ENCODE data around the gene WDR20.

DNA sequence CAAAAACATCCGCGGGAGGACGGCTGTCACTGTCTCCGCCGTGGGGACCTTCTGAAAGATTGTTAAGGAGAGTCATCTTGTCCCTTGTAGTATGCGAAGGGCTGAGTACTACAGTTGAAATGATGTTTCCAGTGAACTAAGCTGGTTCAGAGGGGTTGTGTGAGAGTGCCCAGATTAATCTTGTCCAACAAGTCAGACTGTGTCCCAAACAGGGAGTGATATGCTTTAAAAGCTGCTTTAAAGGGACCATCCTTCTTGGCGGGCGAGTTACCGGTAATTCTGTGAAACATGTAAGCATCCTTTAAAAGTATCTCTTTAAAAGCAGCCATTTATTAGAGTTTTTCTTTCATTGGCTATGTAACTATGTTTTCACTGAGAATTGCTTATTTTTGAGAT lies 1.1 kb downstream of the WDR20 start:
- TF ChIP-seq, protein P1, sequence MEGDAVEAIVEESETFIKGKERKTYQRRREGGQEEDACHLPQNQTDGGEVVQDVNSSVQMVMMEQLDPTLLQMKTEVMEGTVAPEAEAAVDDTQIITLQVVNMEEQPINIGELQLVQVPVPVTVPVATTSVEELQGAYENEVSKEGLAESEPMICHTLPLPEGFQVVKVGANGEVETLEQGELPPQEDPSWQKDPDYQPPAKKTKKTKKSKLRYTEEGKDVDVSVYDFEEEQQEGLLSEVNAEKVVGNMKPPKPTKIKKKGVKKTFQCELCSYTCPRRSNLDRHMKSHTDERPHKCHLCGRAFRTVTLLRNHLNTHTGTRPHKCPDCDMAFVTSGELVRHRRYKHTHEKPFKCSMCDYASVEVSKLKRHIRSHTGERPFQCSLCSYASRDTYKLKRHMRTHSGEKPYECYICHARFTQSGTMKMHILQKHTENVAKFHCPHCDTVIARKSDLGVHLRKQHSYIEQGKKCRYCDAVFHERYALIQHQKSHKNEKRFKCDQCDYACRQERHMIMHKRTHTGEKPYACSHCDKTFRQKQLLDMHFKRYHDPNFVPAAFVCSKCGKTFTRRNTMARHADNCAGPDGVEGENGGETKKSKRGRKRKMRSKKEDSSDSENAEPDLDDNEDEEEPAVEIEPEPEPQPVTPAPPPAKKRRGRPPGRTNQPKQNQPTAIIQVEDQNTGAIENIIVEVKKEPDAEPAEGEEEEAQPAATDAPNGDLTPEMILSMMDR (IDR thresholded peaks at IDR 0.05): no peak
- TF ChIP-seq POLR2A (IDR thresholded peaks at IDR 0.05): no peak
- TF ChIP-seq POLR2AphosphoS5 (IDR thresholded peaks at IDR 0.05): no peak

Measured in breast epithelium (tissue), 3 donors.